Choroid plexus epithelial cell (primary cell): ENCODE results near the gene MRC2.

Source experiments
- DNase-seq: peaks from one replicate; pipeline ENCODE4 v3.0.0-alpha.2; 2010; ENCODE audit warnings: low read depth
- H3K4me3 ChIP-seq: 2 replicates; pipeline ENCODE4 v1.5.1; 2011; ENCODE audit warnings: low read depth, mild to moderate bottlenecking, control low read depth, low read length, moderate library complexity
- CTCF ChIP-seq: conservative IDR thresholded peaks from 2 replicates; pipeline ENCODE4 v1.5.1; 2011; ENCODE audit warnings: low read depth, mild to moderate bottlenecking, control low read depth, inconsistent platforms, low read length, moderate library complexity

MRC2 gene

DNA sequence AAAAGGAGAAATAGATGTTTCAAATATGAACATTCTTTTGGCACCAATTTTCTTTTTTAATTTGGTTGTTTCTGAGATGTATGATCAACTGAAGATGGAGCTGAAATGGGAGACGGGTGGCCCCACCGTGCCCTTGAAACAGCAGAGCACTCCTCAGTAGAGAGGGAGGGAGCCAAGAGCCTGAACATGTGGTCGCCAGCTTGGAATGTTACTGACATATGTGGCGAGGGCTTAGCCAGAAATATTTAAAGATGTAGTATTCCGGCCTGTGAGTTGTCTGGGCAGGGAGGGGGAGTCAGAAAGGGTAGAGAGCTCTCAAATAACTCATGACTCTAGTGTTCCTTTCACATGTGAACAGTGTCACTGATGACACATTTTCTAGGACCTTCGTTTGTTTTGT, 13.3 kb upstream of the MRC2 start:
- peak; percentile 97 for DNase-seq
- TF ChIP-seq CTCF: no peak
- H3K4me3 ChIP-seq: no peak overlapping the region

GRCh38 chr17:62615503-62615902, 12.0 kb upstream of the MRC2 start:
- no peak overlapping the region for H3K4me3 ChIP-seq
- no peak for DNase-seq
- no peak for TF ChIP-seq CTCF

GRCh38 chr17:62616993-62617893, 10.2 kb upstream of the MRC2 start:
- no peak for TF ChIP-seq CTCF
- H3K4me3 ChIP-seq: no peak overlapping the region
- peak; percentile 80 for DNase-seq

GRCh38 chr17:62617894-62618472, 9.5 kb upstream of the MRC2 start:
- peak; percentile 76 for DNase-seq
- no peak for TF ChIP-seq CTCF
- no peak overlapping the region for H3K4me3 ChIP-seq

- no peak overlapping the region for H3K4me3 ChIP-seq
- DNase-seq: no peak
- TF ChIP-seq CTCF: no peak
Measured at GRCh38 chr17:62618647-62619416, 8.6 kb upstream of the MRC2 start.

GRCh38 chr17:62619417-62620155, 7.9 kb upstream of the MRC2 start:
- no peak overlapping the region for H3K4me3 ChIP-seq
- DNase-seq: no peak
- TF ChIP-seq CTCF: no peak
